PFSK-1 (cell line): ENCODE measurements around the gene ABHD12.

Experiments used
- POLR2AphosphoS5 ChIP-seq: IDR thresholded peaks from 2 replicates; pipeline ENCODE4 v1.6.1; 2012; ENCODE audit warnings: low read depth, mild to moderate bottlenecking, control low read depth, low read length, moderate library complexity
- SIN3A ChIP-seq: IDR thresholded peaks from 2 replicates; pipeline ENCODE4 v1.6.1; 2012; ENCODE audit warnings: mild to moderate bottlenecking, low read length, moderate library complexity, borderline replicate concordance; ENCODE audit not compliant: insufficient read depth
- TAF1 ChIP-seq: IDR thresholded peaks from 2 replicates; pipeline ENCODE4 v1.6.1; 2012; ENCODE audit warnings: low read length, control low read depth, borderline replicate concordance; ENCODE audit not compliant: insufficient read depth

- no peak for TF ChIP-seq POLR2AphosphoS5
- TF ChIP-seq TAF1, result no peak
- no peak for TF ChIP-seq SIN3A
Measured at GRCh38 chr20:25338112-25339023, 52.3 kb downstream of the ABHD12 start.
